Measurements from ENCODE around the gene MARVELD1.

Gene MARVELD1

GRCh38 chr10:97765201-97765600 lies 51.7 kb downstream of the MARVELD1 start:
- H3K27me3 ChIP-seq (ENCODE audit: low read depth, low read length), result no peaks in the 10 kb centered on the region
- H3K4me2 ChIP-seq (ENCODE audit: low read length), result no peak overlapping the region
- no peak overlapping the region for H3K27ac ChIP-seq (ENCODE audit: low read length)
- H3K4me3 ChIP-seq (ENCODE audit: low read length), result no peak overlapping the region
- H3K79me2 ChIP-seq (ENCODE audit: low read length), result no peaks in the 10 kb centered on the region
- H3K4me1 ChIP-seq (ENCODE audit: low read length), result peaks cover 11% of the 10 kb centered on the region
- H3K9ac ChIP-seq (ENCODE audit: low read length), result no peak overlapping the region
- no peaks in the 10 kb centered on the region for H4K20me1 ChIP-seq (ENCODE audit: insufficient read depth, low read length)
- H2AFZ ChIP-seq (ENCODE audit: low read depth, low read length), result no peak overlapping the region
- TF ChIP-seq EZH2phosphoT487 (IDR thresholded peaks at IDR 0.05; ENCODE audit: low read depth) (no peak), CTCF (IDR thresholded peaks at IDR 0.05; ENCODE audit: low read depth, low read length) (no peak)
- no peaks in the 10 kb centered on the region for H3K36me3 ChIP-seq (replicated peaks; ENCODE audit: low read depth, low read length)
- no peaks in the 10 kb centered on the region for H3K9me3 ChIP-seq (ENCODE audit: insufficient read depth, low read length)

- Histone ChIP-seq H4K20me1 (ENCODE audit: insufficient read depth, low read length) (no peaks in the 10 kb centered on the region), H3K79me2 (ENCODE audit: low read length) (no peaks in the 10 kb centered on the region), H3K27me3 (ENCODE audit: low read depth, low read length) (no peaks in the 10 kb centered on the region), H3K36me3 (replicated peaks; ENCODE audit: low read depth, low read length) (no peaks in the 10 kb centered on the region), H3K9ac (ENCODE audit: low read length) (no peak overlapping the region), H3K4me3 (ENCODE audit: low read length) (no peak overlapping the region), H3K4me1 (ENCODE audit: low read length) (peaks cover 11% of the 10 kb centered on the region), H3K4me2 (ENCODE audit: low read length) (no peak overlapping the region), H3K27ac (ENCODE audit: low read length) (no peak overlapping the region), H3K9me3 (ENCODE audit: insufficient read depth, low read length) (no peaks in the 10 kb centered on the region), H2AFZ (ENCODE audit: low read depth, low read length) (no peak overlapping the region)
- TF ChIP-seq CTCF (IDR thresholded peaks at IDR 0.05; ENCODE audit: low read depth, low read length) (no peak), EZH2phosphoT487 (IDR thresholded peaks at IDR 0.05; ENCODE audit: low read depth) (no peak)
These were observed 52.7 kb downstream of the MARVELD1 start for GRCh38 chr10:97766106-97766810.

- Histone ChIP-seq H3K79me2 (ENCODE audit: low read length) (no peaks in the 10 kb centered on the region), H3K27me3 (ENCODE audit: low read depth, low read length) (no peaks in the 10 kb centered on the region), H3K9ac (ENCODE audit: low read length) (no peak overlapping the region), H3K4me2 (ENCODE audit: low read length) (no peak overlapping the region), H3K9me3 (ENCODE audit: insufficient read depth, low read length) (no peaks in the 10 kb centered on the region), H3K36me3 (replicated peaks; ENCODE audit: low read depth, low read length) (no peaks in the 10 kb centered on the region), H4K20me1 (ENCODE audit: insufficient read depth, low read length) (no peaks in the 10 kb centered on the region), H2AFZ (ENCODE audit: low read depth, low read length) (no peak overlapping the region), H3K4me3 (ENCODE audit: low read length) (no peak overlapping the region), H3K4me1 (ENCODE audit: low read length) (peaks cover 11% of the 10 kb centered on the region), H3K27ac (ENCODE audit: low read length) (no peak overlapping the region)
- TF ChIP-seq EZH2phosphoT487 (IDR thresholded peaks at IDR 0.05; ENCODE audit: low read depth) (no peak), CTCF (IDR thresholded peaks at IDR 0.05; ENCODE audit: low read depth, low read length) (no peak)
These were observed 53.7 kb downstream of the MARVELD1 start for GRCh38 chr10:97766996-97767924.
